Hepatic stellate cell (primary cell): ENCODE measurements around the gene RPL13.
A peak's percentile ranks its signal among the peaks of the same experiment; 100 is the strongest.
"Not testable (repeated sequence)": the region's sequence is repeated elsewhere in the genome, so short reads cannot be mapped to it uniquely, and the experiment has no call there.

Experiments used
- DNase-seq: peaks from one replicate; pipeline ENCODE4 v3.0.0; 2011; ENCODE audit warnings: low spot score

Gene RPL13

GRCh38 chr16:89563639-89564392 is 3.3 kb downstream of the RPL13 start:
- no peak for DNase-seq

GRCh38 chr16:89564476-89565255 is 4.2 kb downstream of the RPL13 start:
- DNase-seq = no peak

- DNase-seq = no peak
Observed at GRCh38 chr16:89565256-89565505, 4.7 kb downstream of the RPL13 start.

GRCh38 chr16:89565506-89566372 is 5.3 kb downstream of the RPL13 start:
- DNase-seq = no peak

DNA sequence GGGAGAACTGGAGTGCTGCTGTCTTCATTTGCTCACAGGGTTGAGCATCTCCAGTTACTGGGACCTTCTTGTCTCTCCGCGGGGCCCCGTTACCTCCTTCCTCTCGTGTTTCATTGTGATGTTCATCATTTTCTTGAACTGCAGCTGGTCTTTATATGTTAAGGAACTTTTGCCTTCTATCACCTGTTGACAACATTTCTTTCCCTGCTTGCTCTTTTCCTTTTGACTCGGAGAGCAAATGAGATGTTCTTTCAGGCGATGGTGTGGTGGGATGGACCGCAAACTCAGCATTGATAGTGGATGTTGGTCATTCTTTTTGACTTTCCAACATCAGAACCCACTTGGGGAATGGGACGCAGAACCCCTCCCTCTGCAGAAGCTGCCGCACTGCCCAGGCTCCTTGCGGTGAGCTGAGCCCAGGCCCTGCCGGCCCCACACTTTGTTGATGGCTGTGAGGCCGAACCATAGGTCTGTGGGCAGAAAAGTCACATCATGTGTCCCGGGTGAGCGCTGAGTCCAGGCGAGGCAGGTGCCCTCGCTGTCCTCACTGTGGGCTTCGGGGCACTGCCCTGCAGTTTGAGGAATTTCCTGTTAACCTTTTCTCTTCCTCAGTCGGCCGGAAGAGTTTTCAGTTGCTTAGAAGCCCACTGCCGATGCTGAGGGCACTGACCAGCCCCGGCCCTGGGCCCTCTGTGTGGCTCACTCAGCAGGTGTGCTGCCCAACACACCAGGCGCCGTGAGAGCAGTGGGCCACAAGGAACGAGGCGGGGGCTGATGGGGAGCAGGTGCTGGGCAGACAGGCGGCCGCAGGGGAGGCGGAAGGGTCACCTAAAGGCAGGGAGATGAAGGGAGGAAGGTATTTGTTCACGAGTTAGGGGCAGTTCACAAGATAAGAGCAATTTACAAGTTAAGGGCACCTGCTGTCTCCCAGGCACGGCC is 7.4 kb downstream of the RPL13 start:
- DNase-seq = no peak

- no peak for DNase-seq
Observed at GRCh38 chr16:89569506-89570341, 9.2 kb downstream of the RPL13 start.

DNA sequence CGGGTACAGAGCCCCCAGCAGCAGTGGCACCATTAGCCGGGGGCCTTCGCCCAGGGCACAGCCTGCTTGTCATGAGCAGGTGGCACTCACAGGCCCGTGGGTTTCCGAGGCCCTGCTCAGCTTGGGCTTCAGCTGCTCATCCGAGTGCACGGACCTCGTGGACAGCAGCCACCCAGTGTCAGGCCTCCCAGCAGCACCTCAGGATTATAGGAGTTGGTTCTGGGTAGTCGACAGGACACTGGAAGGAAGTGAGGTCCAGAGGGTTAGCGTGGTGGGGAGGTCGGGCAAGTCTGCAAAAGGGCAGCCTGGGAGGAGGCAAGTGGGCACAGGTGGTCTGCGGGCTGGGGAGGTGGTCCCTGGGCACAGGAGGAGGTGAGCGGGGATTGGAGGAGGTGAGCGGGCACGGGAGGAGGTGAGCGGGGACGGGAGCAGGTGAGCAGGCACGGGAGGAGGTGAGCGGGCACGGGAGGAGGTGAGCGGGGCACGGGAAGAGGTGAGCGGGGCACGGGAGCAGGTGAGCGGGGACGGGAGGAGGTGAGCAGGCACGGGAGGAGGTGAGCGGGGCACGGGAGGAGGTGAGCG is 10.0 kb downstream of the RPL13 start:
- no peak for DNase-seq

GRCh38 chr16:89570983-89571598 is 10.6 kb downstream of the RPL13 start:
- not testable (repeated sequence) for DNase-seq

- DNase-seq = no peak
Observed at GRCh38 chr16:89571636-89572035, 11.2 kb downstream of the RPL13 start.

DNA sequence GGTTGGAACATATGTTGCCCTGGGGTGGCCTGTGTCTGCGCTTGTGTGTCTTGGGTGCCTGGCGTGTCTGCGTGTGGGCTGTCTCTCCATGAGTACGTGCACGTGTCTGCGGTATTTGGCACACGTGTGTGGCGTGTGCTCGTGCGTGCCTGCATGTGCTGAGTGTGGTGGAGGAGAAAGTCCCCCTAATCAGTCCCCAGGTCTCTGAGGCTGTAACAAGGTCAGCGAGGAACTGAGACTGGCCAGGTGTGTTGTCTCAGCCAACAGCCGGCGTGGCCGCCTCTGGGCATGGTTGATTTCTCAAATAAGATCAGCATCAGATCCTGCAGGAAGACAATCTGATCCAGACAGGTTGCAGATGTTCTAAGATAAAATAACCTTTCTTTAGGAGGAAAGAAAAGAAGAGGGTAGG is 11.6 kb downstream of the RPL13 start:
- no peak for DNase-seq

GRCh38 chr16:89572485-89573205 is 12.2 kb downstream of the RPL13 start:
- DNase-seq = no peak

DNA sequence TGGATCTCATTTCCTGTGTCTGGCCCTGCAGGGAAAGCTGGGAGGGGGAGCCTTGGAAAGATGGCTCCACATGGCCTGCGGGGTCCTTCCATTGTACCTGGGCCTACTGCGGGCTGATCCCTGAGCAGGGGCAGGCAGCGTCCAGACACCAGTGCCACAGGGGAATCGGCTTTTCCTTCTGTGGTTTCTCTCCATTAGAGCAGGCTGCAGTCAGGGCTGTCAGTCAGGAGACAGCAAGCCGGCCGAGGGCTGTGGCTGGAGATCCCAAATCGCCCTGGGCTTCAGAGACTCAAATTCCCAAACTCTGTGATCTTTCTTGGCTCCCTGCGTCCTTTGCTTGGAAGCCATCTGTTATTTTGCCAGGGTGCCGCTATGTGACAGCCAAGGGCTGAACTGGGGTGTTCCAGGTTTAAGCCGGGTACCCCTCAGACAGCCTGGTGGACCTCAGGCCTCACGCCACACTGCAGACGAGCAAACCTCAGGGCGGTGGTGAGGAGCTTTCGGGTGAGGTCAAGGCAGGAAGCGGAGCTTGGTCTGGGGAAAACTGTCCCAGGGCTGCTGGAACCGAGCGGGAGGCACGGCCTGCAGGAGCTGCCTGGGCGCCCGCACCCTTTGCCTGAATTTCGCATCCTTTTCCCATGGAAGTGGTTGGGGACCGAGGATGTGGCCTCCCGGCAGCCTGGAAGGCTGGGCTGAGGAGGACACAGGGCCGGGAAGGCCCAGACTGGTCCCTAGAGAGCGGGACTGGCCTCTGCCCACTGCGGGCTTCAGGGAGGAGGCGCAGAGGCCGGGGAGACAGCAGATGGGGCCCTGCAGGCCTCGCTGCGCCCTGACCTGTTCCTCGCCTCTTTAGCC is 13.6 kb downstream of the RPL13 start:
- no peak for DNase-seq

- peak; percentile 94 for DNase-seq
Observed at GRCh38 chr16:89574681-89575246, 14.3 kb downstream of the RPL13 start.

DNA sequence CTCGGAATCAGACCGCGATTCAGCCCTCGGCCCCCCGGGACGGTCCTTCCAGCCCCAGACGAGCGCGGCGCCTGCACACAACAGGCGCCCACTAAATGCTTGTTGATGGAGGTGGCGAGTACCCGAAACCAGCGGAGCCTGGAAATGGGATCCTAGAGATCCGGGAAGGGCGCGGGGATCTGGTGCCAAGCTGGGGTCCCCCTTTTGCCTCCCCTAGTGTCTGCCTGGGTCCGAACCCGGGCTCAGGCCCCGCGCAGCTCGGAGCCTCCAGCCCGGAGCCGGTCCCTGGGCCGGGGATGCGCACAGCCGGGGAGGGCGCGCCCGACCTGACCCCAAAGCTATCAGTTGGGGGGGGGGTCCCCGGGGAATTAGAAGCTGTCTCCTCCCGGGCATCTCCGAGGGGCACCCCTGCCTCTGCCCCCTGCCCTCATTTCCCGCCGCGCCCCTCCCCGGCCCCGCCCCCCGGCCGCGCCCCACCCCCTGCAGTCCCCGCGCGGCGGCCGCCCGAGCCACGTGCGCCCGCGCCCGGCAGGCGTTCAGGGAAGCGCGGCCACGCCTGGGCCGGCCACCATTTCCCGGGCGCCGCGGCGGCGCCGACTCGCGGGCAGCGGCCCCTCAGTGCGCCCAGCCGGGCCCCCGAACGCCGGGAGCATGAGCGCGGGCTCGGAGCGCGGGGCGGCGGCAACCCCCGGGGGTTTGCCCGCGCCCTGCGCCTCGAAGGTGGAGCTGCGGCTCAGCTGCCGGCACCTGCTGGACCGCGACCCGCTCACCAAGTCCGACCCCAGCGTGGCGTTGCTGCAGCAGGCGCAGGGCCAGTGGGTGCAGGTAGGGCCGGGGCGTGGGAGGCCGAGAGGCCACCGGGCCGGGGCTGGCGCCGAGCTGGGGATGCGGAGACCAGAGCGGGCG is 15.0 kb downstream of the RPL13 start, which contains the start of gene CPNE7:
CPNE7 (plus strand) TSS at position 512 of the 906 bp plus-strand sequence; CDS start at position 652, 140 bp downstream.
- no peak for DNase-seq

DNA sequence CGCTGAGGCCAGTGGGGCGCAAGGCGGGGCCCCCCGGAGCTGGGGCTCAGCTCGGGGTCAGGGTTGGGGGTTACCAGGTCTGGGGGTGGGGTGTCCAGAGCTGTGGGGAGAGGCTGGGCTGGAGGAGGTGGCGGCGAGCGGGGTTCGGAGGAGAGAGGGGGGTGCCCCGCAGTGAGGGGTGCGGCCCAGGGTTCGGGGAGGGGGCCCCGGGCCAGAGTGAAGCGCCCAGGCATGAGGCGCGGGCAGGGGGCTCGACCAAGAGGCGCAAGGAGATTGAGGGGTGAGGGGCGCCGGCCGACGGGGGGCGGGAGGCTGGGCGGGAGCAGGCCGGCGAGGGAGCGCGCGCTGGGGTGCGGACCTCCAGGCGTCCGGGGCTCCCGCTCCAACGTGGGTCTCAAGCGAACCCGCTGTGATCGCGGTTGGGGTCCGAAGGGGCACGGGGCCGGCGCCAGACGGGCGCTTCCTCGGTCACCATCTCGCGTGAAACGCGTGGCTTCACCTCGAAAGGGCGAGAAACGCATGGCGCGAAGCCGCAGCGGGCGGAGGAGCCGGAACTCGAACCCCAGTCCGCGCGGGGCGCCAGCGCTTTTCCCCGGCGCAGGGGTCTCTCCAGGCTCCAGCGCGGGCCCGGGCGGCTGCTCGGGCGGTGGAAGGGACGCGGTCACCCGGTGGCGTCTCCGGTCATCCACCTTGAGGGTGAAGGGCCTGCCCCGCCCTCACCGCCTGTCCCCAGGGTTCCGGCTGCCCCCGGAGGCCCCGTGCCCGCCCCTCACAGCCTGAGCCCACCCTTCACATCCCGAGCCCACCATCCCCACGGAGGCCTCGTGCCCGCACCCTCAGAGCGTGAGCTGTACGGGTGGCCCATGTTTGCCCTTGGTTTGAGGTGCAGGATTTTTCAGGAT is 15.9 kb downstream of the RPL13 start:
- DNase-seq = no peak
